Right lung (tissue), 5 donors: ENCODE data around the gene DEAF1. TPM values are rescaled to one million over a fixed set of nuclear protein-coding genes. Genes with fewer than 3 reads are reported as not detected.

Source experiments
- DNase-seq, 2 donors: peaks; one replicate each; pipeline ENCODE4 v3.0.0-alpha.2; 2013
- polyA plus RNA-seq, 5 donors: library from polyadenylated mRNA; unstranded; fragments of 120-200 nt; gene quantifications; one replicate each; pipeline versions ENCODE4 v1.2.1 to v1.2.3, GENCODE V29; 2013; ENCODE audit warnings: inconsistent platforms in 1 of 5, low replicate concordance in 1 of 5; ENCODE audit not compliant: insufficient read length in 5 of 5, insufficient read depth in 1 of 5

Gene DEAF1
- polyA plus RNA-seq, 5 donors: 32.7 to 49.5 (median 37.7) TPM

DNA sequence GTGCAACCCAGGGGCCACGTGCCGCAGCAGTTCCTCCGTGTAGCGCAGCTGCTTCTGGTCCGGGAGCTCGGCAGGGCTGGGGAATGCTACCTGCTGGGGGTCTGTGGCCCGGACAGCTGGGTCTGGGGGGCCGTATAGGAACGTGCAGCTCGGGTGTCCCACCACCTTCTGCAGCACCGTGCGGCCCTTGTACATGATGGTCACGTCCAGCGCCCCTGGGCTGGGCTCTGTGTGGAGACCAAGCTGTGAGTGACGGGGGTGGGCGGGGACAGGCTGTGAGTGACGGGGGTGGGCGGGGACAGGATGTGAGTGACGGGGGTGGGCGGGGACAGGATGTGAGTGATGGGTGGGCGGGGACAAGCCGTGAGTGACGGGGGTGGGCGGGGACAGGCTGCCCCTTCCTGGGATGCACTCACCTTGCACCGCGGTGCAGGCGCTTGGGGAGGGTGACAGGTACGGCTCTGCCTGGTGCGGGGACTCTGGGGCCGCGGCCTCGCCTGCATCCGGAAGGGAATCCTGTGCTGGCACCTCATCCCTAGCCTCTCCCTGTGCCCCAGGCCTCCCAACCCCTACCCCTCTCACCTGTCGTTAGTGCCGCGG is 81.6 kb downstream of the DEAF1 start:
- no peak for DNase-seq

DNA sequence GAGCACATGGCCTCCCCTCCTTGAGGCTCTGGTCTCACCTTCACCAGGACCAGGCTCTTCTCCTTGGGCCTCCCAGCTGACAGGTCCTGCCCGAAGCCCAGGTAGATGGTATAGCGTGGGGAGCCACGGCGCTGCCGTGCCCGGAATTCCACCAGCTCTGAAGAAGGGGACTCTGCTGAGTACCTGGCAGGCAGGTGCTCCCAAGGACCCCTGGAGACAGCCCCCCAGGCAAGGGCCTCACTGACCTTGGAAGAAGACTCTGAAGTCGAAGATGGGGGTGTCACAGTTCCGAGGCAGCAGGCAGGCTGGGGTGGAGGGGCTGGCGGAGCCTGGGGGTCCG is 82.1 kb downstream of the DEAF1 start:
- no peak for DNase-seq

- no peak for DNase-seq
These were observed 82.6 kb downstream of the DEAF1 start for GRCh38 chr11:612201-612960.

- DNase-seq: no peak
These were observed 83.7 kb downstream of the DEAF1 start for GRCh38 chr11:611001-611996.

DNA sequence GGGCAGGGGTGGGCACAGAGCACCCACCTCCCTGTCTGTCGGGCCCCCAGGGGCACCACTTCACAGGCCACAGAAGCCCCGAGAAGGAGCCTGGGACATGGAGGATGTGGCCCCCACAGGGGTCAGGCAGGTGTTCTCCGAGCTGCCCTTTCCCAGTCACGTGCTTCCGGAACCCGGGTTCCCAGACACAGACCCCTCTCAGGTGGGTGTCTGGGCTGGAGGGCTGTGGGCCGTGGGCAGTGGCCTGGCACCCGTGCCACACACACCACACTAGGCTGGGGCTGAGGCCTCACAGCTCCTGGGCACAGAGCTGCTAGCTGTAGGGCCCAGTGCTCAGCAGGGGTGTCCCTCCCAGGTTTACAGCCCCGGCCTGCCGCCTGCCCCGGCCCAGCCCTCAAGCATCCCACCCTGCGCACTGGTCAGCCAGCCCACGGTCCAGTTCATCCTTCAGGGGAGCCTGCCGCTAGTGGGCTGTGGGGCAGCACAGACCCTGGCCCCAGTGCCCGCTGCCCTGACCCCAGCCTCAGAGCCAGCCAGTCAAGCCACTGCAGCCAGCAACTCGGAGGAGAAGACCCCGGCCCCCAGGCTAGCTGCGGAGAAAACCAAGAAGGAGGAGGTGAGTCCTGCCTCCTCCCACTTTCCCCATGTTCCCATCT is 84.7 kb downstream of the DEAF1 start:
- no peak for DNase-seq

- DNase-seq: no peak
These were observed 85.6 kb downstream of the DEAF1 start for GRCh38 chr11:609341-609811.

DNA sequence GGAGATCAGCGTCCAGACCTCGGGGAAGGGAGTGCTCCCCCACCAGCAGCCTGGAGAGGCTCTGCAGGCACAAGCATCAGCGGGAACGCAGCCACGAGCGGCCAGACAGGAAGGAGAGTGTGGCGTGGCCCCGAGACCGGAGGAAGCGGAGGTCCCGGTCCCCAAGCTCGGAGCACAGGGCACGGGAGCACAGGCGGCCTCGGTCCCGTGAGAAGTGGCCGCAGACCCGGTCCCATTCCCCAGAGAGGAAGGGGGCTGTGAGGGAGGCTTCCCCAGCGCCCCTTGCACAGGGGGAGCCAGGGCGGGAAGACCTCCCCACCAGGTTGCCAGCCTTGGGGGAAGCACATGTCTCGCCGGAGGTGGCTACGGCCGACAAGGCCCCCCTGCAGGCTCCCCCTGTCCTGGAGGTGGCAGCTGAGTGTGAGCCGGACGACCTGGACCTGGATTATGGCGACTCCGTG is 86.2 kb downstream of the DEAF1 start:
- DNase-seq: no peak

DNA sequence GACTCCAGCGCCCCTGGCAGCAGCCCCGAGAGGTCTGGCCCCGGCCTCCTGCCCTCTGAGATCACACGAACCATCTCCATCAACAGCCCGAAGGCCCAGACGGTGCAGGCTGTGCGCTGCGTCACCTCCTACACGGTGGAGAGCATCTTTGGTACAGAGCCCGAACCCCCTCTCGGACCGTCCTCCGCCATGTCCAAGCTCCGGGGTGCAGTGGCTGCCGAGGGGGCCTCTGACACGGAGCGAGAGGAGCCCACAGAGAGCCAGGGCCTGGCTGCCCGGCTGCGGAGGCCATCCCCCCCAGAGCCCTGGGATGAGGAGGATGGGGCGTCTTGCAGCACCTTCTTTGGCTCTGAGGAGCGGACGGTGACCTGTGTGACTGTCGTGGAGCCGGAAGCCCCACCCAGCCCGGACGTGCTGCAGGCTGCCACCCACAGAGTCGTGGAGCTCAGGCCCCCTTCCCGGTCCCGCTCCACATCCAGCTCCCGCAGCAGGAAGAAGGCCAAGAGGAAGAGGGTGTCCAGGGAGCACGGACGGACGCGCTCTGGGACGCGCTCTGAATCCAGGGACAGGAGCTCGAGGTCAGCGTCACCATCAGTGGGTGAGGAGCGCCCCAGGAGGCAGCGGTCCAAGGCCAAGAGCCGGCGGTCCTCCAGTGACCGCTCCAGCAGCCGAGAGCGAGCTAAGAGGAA is 86.9 kb downstream of the DEAF1 start:
- no peak for DNase-seq

GRCh38 chr11:607020-607780 is 87.8 kb downstream of the DEAF1 start:
- no peak for DNase-seq

DNA sequence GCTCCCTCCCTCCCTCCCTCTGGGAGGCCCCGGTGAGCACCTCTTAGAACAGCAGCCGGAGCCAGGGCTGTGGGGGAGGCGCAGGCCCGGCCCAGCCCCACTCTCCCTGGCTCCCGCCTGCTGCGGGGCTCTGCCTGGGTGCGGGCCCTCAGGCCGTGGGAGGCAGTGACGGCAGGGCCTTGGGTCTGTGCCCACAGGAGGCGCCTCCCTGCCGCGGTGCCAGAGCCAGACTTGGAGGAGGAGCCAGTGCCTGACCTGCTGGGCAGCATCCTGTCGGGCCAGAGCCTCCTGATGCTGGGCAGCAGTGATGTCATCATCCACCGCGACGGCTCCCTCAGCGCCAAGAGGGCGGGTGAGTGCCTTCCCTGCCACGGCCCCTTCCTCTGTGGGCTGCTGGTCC is 88.8 kb downstream of the DEAF1 start:
- no peak for DNase-seq

- no peak for DNase-seq
These were observed 89.5 kb downstream of the DEAF1 start for GRCh38 chr11:605286-606129.

- no peak for DNase-seq
These were observed 91.9 kb downstream of the DEAF1 start for GRCh38 chr11:603154-603553.

GRCh38 chr11:601573-602245 is 93.3 kb downstream of the DEAF1 start:
- DNase-seq: no peak

DNA sequence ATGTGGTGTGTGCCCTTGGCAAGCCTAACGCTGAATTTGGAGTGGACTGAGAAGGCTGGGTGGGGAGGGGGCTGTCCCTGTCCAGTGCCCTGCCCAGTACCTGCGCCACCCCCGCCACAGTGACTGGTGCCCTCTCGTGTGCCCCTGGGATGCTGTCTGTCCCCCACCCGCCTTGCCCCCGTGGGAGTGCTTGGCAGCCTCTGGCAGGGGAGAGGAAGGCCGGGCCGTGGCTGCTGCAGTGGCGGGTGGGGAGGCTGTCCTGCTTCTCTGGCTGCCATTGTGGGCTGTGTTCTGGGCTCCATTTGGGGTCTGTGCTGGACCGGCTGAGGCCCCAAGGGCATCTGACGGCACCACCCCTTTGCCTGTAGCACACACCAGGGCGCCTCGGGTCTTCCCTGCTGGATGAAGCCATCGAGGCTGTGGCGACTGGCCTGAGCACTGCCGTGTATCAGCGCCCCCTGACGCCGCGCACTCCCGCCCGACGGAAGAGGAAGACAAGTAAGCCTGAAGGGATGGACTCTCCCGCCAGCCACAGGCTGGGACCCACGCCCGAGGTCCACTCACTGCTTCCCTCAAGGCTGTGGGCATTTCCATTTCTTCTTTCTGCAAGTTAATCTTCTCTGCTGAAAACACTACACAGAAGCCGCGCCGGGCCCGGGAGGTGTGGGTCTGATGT is 96.9 kb downstream of the DEAF1 start:
- no peak for DNase-seq

- no peak for DNase-seq
These were observed 97.8 kb downstream of the DEAF1 start for GRCh38 chr11:597166-597725.

DNA sequence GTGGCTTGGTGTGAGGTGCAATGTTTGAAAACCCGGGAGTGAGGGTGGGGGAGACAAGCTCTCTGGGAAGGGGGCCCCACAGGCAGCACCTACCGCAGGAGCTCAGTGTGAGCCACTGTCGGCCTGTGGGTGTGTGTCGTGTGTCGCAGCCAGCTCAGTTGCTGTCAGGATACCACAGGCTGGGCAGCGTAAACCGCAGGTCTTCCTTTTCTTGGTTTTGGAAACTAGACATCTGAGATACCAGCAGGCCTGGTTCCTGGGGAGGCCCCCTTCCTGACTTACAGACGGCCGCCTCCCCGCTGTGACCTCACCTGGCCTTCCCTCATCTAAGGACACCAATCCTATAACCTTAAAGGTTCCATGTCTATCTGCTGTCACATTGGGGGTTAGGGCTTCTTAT is 98.6 kb downstream of the DEAF1 start:
- DNase-seq: no peak

DNA sequence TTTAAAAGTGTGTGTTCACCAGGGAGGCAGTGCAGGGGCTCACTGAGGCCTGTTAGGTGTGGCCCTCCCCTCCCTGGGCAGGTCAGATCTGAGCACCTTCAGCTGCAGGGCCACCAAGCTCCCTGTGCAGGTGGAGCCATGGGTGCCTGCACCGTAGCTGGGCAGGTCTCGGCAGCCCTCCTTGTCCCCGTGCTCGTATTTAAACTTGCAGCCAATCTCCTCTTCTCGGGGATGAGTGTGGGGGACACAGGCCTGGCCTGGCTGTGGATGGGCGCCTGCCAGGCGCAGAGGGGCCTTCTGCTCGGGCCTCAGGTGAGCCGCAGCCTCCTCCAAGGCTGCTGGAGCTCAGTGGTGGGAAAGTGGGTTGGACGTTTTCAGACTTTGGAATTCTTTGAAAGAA is 99.6 kb downstream of the DEAF1 start:
- DNase-seq: no peak
